Activated effector memory CD4-positive, alpha-beta T cell treated with Interleukin-2 at 50 U/mL for 16 hours (primary cell): ENCODE data around the gene CAB39.

Source experiments
- DNase-seq: peaks from one replicate; pipeline ENCODE4 v3.0.0-alpha.2; 2020

Gene CAB39

GRCh38 chr2:230788554-230789175 lies 76.0 kb downstream of the CAB39 start:
- DNase-seq = no peak

GRCh38 chr2:230790981-230791380 lies 78.3 kb downstream of the CAB39 start:
- DNase-seq = no peak

GRCh38 chr2:230793572-230794359 lies 81.1 kb downstream of the CAB39 start:
- peak; percentile 54 for DNase-seq

- DNase-seq = peak; percentile 15
These were observed 81.9 kb downstream of the CAB39 start for GRCh38 chr2:230794497-230794896.

GRCh38 chr2:230795856-230796255 lies 83.2 kb downstream of the CAB39 start:
- DNase-seq = no peak

GRCh38 chr2:230796280-230796862 lies 83.7 kb downstream of the CAB39 start:
- DNase-seq = no peak

- no peak for DNase-seq
These were observed 85.2 kb downstream of the CAB39 start for GRCh38 chr2:230797515-230798495.

- DNase-seq = no peak
These were observed 86.2 kb downstream of the CAB39 start for GRCh38 chr2:230798769-230799399.

GRCh38 chr2:230805353-230806017 lies 92.8 kb downstream of the CAB39 start:
- no peak for DNase-seq

GRCh38 chr2:230807729-230808128 lies 95.1 kb downstream of the CAB39 start:
- DNase-seq = no peak

- no peak for DNase-seq
These were observed 96.4 kb downstream of the CAB39 start for GRCh38 chr2:230809015-230809414.

- DNase-seq = no peak
These were observed 97.1 kb downstream of the CAB39 start for GRCh38 chr2:230809677-230810251.

GRCh38 chr2:230811508-230811907 lies 98.9 kb downstream of the CAB39 start:
- DNase-seq = no peak

- no peak for DNase-seq
These were observed 99.4 kb downstream of the CAB39 start for GRCh38 chr2:230812033-230812432.

- no peak for DNase-seq
These were observed 102.0 kb downstream of the CAB39 start for GRCh38 chr2:230814616-230815015.

GRCh38 chr2:230815088-230815487 lies 102.4 kb downstream of the CAB39 start:
- DNase-seq = no peak

- DNase-seq = no peak
These were observed 104.1 kb downstream of the CAB39 start for GRCh38 chr2:230816735-230817134.

- DNase-seq = no peak
These were observed 106.8 kb downstream of the CAB39 start for GRCh38 chr2:230819433-230819832.

GRCh38 chr2:230821261-230821990 lies 108.8 kb downstream of the CAB39 start:
- no peak for DNase-seq

- no peak for DNase-seq
These were observed 109.4 kb downstream of the CAB39 start for GRCh38 chr2:230821991-230822520.
